Loucy (cell line): ENCODE results near the gene KCNQ5.

Experiments used
- H2AFZ ChIP-seq: fragments of 200-600 bp; sonication (generic); 2 replicates; pipeline ENCODE4 v1.6.0; 2016; ENCODE audit warnings: antibody characterized with exemption, mild to moderate bottlenecking, low read length, moderate library complexity
- H3F3A ChIP-seq: fragments of 200-600 bp; 2 replicates; pipeline ENCODE4 v1.6.0; 2016; ENCODE audit warnings: antibody characterized with exemption, low read depth, mild to moderate bottlenecking
- H3K27me3 ChIP-seq: fragments of 200-600 bp; sonication (generic); 2 replicates; pipeline ENCODE4 v1.6.1; 2014; ENCODE audit warnings: low read length, mild to moderate bottlenecking; ENCODE audit not compliant: insufficient read depth, poor library complexity, severe bottlenecking
- H3K36me3 ChIP-seq: fragments of 200-600 bp; sonication (generic); 2 replicates; pipeline ENCODE4 v1.6.1; 2016; ENCODE audit warnings: low read length; ENCODE audit not compliant: insufficient read depth
- H3K4me1 ChIP-seq: fragments of 200-600 bp; sonication (generic); 2 replicates; pipeline ENCODE4 v1.5.1; 2014; ENCODE audit warnings: low read length, mild to moderate bottlenecking; ENCODE audit not compliant: insufficient read depth, poor library complexity, severe bottlenecking
- H3K4me2 ChIP-seq: fragments of 200-600 bp; sonication (generic); 2 replicates; pipeline ENCODE4 v1.6.0; 2014; ENCODE audit warnings: antibody characterized with exemption, low read length, low read depth, mild to moderate bottlenecking; ENCODE audit not compliant: poor library complexity, severe bottlenecking
- H3K4me3 ChIP-seq: fragments of 200-600 bp; sonication (generic); 2 replicates; pipeline ENCODE4 v1.5.1; 2014; ENCODE audit warnings: low read length, mild to moderate bottlenecking, mixed read lengths; ENCODE audit not compliant: poor library complexity, severe bottlenecking
- H3K79me2 ChIP-seq: fragments of 200-600 bp; sonication (generic); 2 replicates; pipeline ENCODE4 v1.6.1; 2014; ENCODE audit warnings: low read length; ENCODE audit not compliant: insufficient read depth
- H3K9ac ChIP-seq: fragments of 200-600 bp; sonication (generic); 2 replicates; pipeline ENCODE4 v1.6.0; 2014; ENCODE audit warnings: mild to moderate bottlenecking, low read depth, low read length, moderate library complexity; ENCODE audit not compliant: poor library complexity, severe bottlenecking
- H3K9me2 ChIP-seq: fragments of 200-600 bp; sonication (generic); replicated peaks from 2 replicates; pipeline ENCODE4 v1.6.1; 2016; ENCODE audit warnings: low read depth, low read length, mixed read lengths
- H3K9me3 ChIP-seq: fragments of 200-600 bp; sonication (generic); 2 replicates; pipeline ENCODE4 v1.6.1; 2014; ENCODE audit warnings: mild to moderate bottlenecking, antibody characterized with exemption, low read length, low read depth; ENCODE audit not compliant: insufficient read depth
- H4K20me1 ChIP-seq: fragments of 200-600 bp; sonication (generic); 2 replicates; pipeline ENCODE4 v1.6.0; 2014; ENCODE audit warnings: antibody characterized with exemption, low read length, mild to moderate bottlenecking; ENCODE audit not compliant: insufficient read depth, poor library complexity, severe bottlenecking
- CTCF ChIP-seq: fragments of 200-600 bp; sonication (generic); conservative IDR thresholded peaks from 2 replicates; pipeline ENCODE4 v1.5.1; 2014; ENCODE audit warnings: mild to moderate bottlenecking, antibody characterized with exemption, low read length
- EZH2phosphoT487 ChIP-seq: fragments of 200-600 bp; IDR thresholded peaks from 2 replicates; pipeline ENCODE4 v1.6.1; 2018; ENCODE audit warnings: antibody characterized with exemption, mild to moderate bottlenecking, moderate library complexity, borderline replicate concordance

Gene KCNQ5

GRCh38 chr6:73194744-73195143 lies 572.9 kb downstream of the KCNQ5 start:
- Histone ChIP-seq H3K36me3 (no peaks in the 10 kb centered on the region), H2AFZ (no peak overlapping the region), H4K20me1 (no peaks in the 10 kb centered on the region), H3K9me3 (no peaks in the 10 kb centered on the region), H3K4me3 (no peak overlapping the region), H3K9ac (no peak overlapping the region), H3F3A (no peaks in the 10 kb centered on the region), H3K79me2 (no peaks in the 10 kb centered on the region), H3K9me2 (no peaks in the 10 kb centered on the region), H3K4me1 (no peaks in the 10 kb centered on the region), H3K4me2 (no peak overlapping the region), H3K27me3 (no peaks in the 10 kb centered on the region)
- no peak for TF ChIP-seq CTCF
- no peak for TF ChIP-seq EZH2phosphoT487

GRCh38 chr6:73200247-73200646 lies 578.4 kb downstream of the KCNQ5 start:
- Histone ChIP-seq H3K79me2 (no peaks in the 10 kb centered on the region), H4K20me1 (no peaks in the 10 kb centered on the region), H3K9ac (no peak overlapping the region), H3K4me3 (no peak overlapping the region), H3K36me3 (no peaks in the 10 kb centered on the region), H3K4me2 (no peak overlapping the region), H2AFZ (no peak overlapping the region), H3K9me2 (no peaks in the 10 kb centered on the region), H3K9me3 (no peaks in the 10 kb centered on the region), H3K27me3 (no peaks in the 10 kb centered on the region), H3K4me1 (no peaks in the 10 kb centered on the region), H3F3A (no peaks in the 10 kb centered on the region)
- TF ChIP-seq EZH2phosphoT487 (no peak), CTCF (no peak)

GRCh38 chr6:73200735-73201134 lies 578.9 kb downstream of the KCNQ5 start:
- Histone ChIP-seq H3K79me2 (no peaks in the 10 kb centered on the region), H4K20me1 (no peaks in the 10 kb centered on the region), H2AFZ (no peak overlapping the region), H3K4me3 (no peak overlapping the region), H3F3A (no peaks in the 10 kb centered on the region), H3K9ac (no peak overlapping the region), H3K36me3 (no peaks in the 10 kb centered on the region), H3K4me1 (no peaks in the 10 kb centered on the region), H3K9me2 (no peaks in the 10 kb centered on the region), H3K27me3 (no peaks in the 10 kb centered on the region), H3K4me2 (no peak overlapping the region), H3K9me3 (no peaks in the 10 kb centered on the region)
- no peak for TF ChIP-seq CTCF
- no peak for TF ChIP-seq EZH2phosphoT487
